Right atrium auricular region (tissue), 2 donors: Measurements from ENCODE around the gene TYMP. TPM values are rescaled to one million over a fixed set of nuclear protein-coding genes. Genes with fewer than 3 reads are reported as not detected.
"Not testable (repeated sequence)": the region's sequence is repeated elsewhere in the genome, so short reads cannot be mapped to it uniquely, and the experiment has no call there.

Experiments used
- DNase-seq: peaks from one replicate; pipeline ENCODE4 v3.0.0-alpha.2; 2019; ENCODE audit warnings: low spot score
- H3K27ac ChIP-seq, 2 donors: fragments of 200-600 bp; sonication (generic); 1 replicate in 1 of 2; 2 replicates in 1 of 2; pipeline ENCODE4 v1.5.1; 2016 to 2019
- H3K27me3 ChIP-seq, 2 donors: fragments of 200-600 bp; sonication (generic); one replicate each; pipeline versions ENCODE4 v1.5.1 to v1.6.0; 2017 to 2019
- H3K36me3 ChIP-seq: fragments of 200-600 bp; sonication (generic); one replicate; pipeline ENCODE4 v1.5.1; 2016
- H3K4me1 ChIP-seq, 2 donors: fragments of 200-600 bp; sonication (generic); one replicate each; pipeline versions ENCODE4 v1.5.1 to v1.6.0; 2017 to 2019
- H3K4me3 ChIP-seq, 2 donors: fragments of 200-600 bp; sonication (generic); 1 replicate in 1 of 2; 2 replicates in 1 of 2; pipeline ENCODE4 v1.5.1; 2017 to 2019; ENCODE audit warnings: mild to moderate bottlenecking in 1 of 2, moderate library complexity in 1 of 2
- H3K9me3 ChIP-seq, 2 donors: fragments of 200-600 bp; sonication (generic); one replicate each; pipeline ENCODE4 v1.5.1; 2019
- total RNA-seq, 2 donors: library from RNA; depleted of rRNA; stranded (reverse); fragments of >200 nt; gene quantifications; one replicate each; pipeline ENCODE4 v1.1.0, GENCODE V29; 2016
- TF ChIP-seq, protein P1 (sequence below), 2 donors: fragments of 200-600 bp; sonication (generic); IDR thresholded peaks; one replicate each; pipeline ENCODE4 v1.5.1; 2019; ENCODE audit warnings: antibody characterized with exemption in 2 of 2

The TYMP gene
- total RNA-seq, 2 donors from 2014 or later = 9.1 to 35.8 TPM

GRCh38 chr22:50546326-50547262, 16.8 kb upstream of the TYMP start:
- TF ChIP-seq, protein P1, sequence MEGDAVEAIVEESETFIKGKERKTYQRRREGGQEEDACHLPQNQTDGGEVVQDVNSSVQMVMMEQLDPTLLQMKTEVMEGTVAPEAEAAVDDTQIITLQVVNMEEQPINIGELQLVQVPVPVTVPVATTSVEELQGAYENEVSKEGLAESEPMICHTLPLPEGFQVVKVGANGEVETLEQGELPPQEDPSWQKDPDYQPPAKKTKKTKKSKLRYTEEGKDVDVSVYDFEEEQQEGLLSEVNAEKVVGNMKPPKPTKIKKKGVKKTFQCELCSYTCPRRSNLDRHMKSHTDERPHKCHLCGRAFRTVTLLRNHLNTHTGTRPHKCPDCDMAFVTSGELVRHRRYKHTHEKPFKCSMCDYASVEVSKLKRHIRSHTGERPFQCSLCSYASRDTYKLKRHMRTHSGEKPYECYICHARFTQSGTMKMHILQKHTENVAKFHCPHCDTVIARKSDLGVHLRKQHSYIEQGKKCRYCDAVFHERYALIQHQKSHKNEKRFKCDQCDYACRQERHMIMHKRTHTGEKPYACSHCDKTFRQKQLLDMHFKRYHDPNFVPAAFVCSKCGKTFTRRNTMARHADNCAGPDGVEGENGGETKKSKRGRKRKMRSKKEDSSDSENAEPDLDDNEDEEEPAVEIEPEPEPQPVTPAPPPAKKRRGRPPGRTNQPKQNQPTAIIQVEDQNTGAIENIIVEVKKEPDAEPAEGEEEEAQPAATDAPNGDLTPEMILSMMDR (IDR thresholded peaks at IDR 0.05) = no peak
- no peak for DNase-seq
- no peak overlapping the region for H3K27ac ChIP-seq
- H3K9me3 ChIP-seq = no peaks in the 10 kb centered on the region
- no peak overlapping the region for H3K4me3 ChIP-seq
- H3K27me3 ChIP-seq = peaks cover 8 to 19% of the 10 kb centered on the region in 2 donors
- peaks cover 0 to 25% of the 10 kb centered on the region in 2 donors for H3K4me1 ChIP-seq
- no peaks in the 10 kb centered on the region for H3K36me3 ChIP-seq

- Histone ChIP-seq H3K27ac (no peak within 1 kb of the TSS), H3K4me1 (peaks cover 0 to 25% of the 10 kb centered on the region in 2 donors), H3K27me3 (peaks cover 8 to 19% of the 10 kb centered on the region in 2 donors), H3K9me3 (no peaks in the 10 kb centered on the region), H3K4me3 (no peak within 1 kb of the TSS), H3K36me3 (no peaks in the 10 kb centered on the region)
- TF ChIP-seq, protein P1 (IDR thresholded peaks at IDR 0.05) = no peak
- DNase-seq = no peak
These were observed 15.9 kb upstream of the TYMP start, which contains the start of gene KLHDC7B for GRCh38 chr22:50545522-50546325. TSS of gene KLHDC7B (plus strand) at chr22:50545899. CDS start at chr22:50546244, 345 bp downstream.

DNA sequence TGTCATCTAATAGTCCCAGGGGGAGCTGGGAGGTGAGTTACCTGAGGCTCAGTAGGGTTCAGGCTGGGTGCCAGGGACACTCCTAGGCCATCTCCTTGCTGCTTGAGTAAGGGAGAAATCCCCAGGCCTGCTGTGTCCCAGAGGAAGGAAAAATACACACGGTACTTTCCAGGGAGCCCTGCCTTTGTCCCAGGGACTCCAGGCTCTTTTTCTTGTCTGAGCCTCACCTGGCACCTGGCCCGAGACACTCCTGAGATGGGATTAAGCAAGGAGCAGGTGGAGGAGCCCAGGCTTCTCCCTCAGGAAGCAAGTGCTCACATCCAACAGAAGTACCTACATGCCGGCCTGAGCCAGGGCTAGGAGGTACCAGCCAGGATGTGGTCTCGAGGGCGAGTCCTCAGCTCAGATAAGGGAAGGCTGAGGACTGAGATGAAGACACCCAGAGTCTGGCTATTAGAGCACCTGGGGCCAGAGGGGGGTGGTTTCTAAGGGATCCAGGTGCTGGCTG, 15.0 kb upstream of the TYMP start:
- H3K36me3 ChIP-seq = no peaks in the 10 kb centered on the region
- H3K4me1 ChIP-seq = peaks cover 0 to 27% of the 10 kb centered on the region in 2 donors
- peaks cover 8 to 19% of the 10 kb centered on the region in 2 donors for H3K27me3 ChIP-seq
- no peak for DNase-seq
- no peaks in the 10 kb centered on the region for H3K9me3 ChIP-seq
- TF ChIP-seq, protein P1 (IDR thresholded peaks at IDR 0.05) = no peak
- H3K4me3 ChIP-seq = no peak overlapping the region
- no peak overlapping the region for H3K27ac ChIP-seq

DNA sequence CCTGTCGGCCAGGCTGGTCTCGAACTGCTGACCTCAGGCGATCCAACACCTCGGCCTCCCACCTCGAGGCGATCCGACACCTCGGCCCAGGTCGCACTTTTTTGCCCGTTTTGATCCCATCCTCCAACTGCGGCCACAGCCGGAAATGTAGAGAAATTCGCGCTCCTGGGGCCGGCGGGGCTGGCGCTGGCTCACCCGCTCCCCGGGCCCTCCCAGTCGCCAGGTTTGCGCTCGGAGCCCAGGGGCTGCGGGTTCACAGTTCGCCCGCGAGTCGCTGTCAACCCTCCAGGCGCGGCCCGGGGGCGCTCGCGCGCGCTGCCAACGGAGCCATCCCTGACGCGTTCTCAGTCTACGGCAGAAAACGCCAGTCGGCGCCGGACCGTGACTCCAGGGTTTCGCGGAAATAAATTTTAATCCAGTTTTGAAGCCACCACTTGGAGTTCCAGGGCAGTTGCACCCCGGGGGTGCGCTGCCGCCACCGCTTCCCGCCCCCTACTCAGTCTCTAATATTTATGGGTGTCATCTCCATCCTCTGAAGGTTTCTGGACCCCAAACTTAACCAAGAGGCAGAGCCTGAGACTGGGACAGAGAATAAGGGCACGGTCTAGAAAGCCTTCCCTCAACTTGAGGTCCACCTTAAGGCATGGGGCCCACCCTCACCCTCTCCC, 14.4 kb upstream of the TYMP start:
- Histone ChIP-seq H3K36me3 (no peaks in the 10 kb centered on the region), H3K27ac (peak overlapping the region in 1 of 2 donors; percentile 28), H3K27me3 (peaks cover 8 to 19% of the 10 kb centered on the region in 2 donors), H3K9me3 (no peaks in the 10 kb centered on the region), H3K4me1 (peaks cover 0 to 29% of the 10 kb centered on the region in 2 donors), H3K4me3 (peak overlapping the region in 1 of 2 donors; percentile 33)
- DNase-seq = peak; percentile 76
- TF ChIP-seq, protein P1 (IDR thresholded peaks at IDR 0.05) = peak; percentile 48 to 74

DNA sequence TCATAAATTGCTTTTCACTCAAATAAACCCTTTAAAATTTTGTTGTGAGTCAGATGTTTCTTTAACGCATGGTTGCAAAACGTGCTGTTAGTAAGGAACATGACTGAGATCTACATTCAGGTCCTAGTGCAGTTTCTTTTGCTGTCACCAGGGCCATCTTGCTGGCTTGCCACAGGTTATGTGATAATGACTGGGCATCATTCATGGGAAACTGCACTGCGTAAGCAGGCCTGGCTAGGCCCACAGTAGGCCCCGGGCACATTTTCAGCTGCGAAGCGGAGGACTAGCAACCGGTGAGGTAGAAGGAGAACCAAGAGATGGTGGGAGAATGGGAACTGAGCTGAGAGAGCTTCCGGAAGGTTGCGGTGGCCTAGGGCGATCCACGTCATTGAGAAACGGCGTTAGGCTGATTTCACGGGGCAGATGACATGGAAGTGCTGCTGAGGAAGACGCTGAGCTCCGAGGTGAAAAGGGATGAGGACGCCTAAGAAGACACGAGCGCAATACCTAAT, 12.7 kb upstream of the TYMP start:
- no peak overlapping the region for H3K4me3 ChIP-seq
- no peak for DNase-seq
- H3K27me3 ChIP-seq = peaks cover 0 to 10% of the 10 kb centered on the region in 2 donors

DNA sequence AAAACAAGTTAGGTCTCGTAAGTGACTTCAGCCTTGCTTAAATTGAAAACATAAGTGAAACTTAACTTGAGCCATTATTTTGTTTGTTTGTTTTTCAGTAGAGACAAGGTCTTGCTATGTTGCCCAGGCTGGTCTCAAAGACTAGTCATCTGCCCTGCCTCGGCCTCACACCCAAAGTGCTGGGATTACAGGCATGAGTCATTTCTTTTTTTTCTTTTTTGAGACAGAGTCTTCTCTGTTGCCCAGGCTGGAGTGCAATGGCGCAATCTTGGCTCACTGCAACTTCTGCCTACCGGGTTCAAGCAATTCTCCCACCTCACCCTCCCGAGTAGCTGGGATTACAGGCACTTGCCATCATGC, 11.8 kb upstream of the TYMP start:
- not testable (repeated sequence) for H3K4me3 ChIP-seq, H3K36me3 ChIP-seq, H3K27me3 ChIP-seq, H3K9me3 ChIP-seq
- DNase-seq = peak; percentile 77
- peak overlapping the region; percentile 46 to 52 for H3K27ac ChIP-seq
- H3K4me1 ChIP-seq = peaks cover 0 to 21% of the 10 kb centered on the region in 2 donors

More for the DNA sequence above, 12.7 kb upstream of the TYMP start:
- no peaks in the 10 kb centered on the region for H3K36me3 ChIP-seq
- TF ChIP-seq, protein P1 (IDR thresholded peaks at IDR 0.05) = no peak
- H3K9me3 ChIP-seq = no peaks in the 10 kb centered on the region
- H3K4me1 ChIP-seq = peaks cover 0 to 21% of the 10 kb centered on the region in 2 donors
- H3K27ac ChIP-seq = no peak overlapping the region
